ENCODE measurements around the gene NAA20.

NAA20 gene

DNA sequence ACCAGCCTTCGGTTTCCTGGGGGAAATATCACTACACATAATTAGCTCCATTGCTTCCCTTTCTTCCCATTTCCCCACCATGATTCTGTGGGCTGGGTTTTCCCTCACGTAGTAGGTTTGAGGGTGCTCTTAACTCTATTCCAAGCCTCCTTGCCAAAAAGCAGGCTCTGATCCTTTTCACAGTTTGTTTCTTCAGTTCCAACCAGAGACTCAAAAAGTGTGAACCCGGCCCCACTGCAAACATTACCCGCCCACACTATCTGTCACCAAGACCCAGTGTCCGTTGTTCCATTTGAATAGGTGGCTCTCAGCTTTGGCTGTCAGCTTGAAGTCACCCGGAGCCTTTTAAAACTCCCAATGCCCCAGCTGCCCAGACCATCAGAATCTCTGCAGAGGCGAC, 11.8 kb upstream of the NAA20 start:
- no peak overlapping the region for H3K4me3 ChIP-seq (ENCODE audit: low read depth, low read length)
- TF ChIP-seq, protein P1, sequence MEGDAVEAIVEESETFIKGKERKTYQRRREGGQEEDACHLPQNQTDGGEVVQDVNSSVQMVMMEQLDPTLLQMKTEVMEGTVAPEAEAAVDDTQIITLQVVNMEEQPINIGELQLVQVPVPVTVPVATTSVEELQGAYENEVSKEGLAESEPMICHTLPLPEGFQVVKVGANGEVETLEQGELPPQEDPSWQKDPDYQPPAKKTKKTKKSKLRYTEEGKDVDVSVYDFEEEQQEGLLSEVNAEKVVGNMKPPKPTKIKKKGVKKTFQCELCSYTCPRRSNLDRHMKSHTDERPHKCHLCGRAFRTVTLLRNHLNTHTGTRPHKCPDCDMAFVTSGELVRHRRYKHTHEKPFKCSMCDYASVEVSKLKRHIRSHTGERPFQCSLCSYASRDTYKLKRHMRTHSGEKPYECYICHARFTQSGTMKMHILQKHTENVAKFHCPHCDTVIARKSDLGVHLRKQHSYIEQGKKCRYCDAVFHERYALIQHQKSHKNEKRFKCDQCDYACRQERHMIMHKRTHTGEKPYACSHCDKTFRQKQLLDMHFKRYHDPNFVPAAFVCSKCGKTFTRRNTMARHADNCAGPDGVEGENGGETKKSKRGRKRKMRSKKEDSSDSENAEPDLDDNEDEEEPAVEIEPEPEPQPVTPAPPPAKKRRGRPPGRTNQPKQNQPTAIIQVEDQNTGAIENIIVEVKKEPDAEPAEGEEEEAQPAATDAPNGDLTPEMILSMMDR (IDR thresholded peaks at IDR 0.05; ENCODE audit: borderline replicate concordance, insufficient read depth, low read depth, low read length) = no peak

DNA sequence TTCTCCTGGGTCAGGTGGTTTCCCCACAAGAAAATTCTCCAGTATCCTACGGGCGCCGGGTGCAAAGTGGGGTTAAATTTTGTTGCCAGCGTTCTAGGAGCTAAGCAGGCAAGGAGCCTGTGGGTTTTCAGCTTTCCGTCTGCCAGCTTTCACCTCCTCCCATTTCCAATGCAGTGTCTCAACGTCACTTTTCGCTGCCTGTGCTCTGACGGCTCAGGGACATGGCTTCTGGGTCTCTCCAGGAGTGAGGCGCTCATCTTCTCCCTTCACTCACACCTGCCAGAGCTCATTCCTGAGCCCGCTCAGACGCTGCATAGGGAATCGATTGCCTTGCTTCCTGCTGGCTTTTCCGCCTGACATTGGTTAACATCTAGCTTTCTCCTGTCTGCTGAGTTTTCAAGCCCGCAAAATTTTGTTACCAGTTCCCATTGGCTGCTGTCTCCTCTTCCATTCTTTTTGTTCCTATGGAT, 7.3 kb upstream of the NAA20 start:
- H3K4me3 ChIP-seq (ENCODE audit: low read depth, low read length) = no peak overlapping the region
- TF ChIP-seq, protein P1 (IDR thresholded peaks at IDR 0.05; ENCODE audit: borderline replicate concordance, insufficient read depth, low read depth, low read length) = no peak

DNA sequence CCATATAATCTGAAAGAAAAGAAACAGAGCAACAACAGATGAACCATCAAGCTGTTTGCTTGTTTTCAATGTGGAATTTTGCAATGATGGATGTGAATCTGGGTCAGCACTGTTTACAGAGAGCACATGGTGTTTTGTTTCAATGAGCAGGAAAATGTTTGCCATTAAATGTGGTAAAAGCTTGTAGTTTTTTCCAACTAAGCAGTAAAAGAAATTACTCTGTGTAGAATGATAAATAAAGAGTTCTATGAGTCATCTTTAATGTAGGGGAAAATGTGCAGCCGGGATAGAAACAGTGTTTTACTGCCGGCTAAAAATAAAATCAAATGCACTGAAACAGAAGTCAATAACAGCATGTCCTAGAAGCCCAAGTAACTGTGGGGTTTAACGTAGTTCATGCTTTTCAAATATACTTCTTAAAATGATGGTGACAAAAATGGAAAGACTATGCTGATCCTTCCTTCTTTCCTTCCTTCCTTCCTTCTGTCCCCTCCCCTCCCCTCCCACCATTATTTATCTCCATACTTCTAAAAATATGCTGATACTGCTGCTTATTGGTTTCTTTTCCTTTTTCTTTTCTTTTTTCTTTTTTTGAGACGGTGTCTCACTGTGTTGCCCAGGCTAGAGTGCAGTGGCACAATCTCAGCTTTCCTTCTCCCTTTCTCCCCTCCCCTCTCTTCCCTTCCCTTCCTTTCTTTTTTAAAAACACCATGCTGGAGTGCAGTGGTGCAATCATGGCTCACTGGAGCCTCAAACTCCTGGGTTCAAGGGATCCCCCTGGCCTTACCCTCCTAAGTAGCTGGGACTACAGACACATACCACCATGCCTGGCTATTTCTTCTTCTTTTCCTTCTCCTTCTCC, 6.3 kb upstream of the NAA20 start:
- H3K4me3 ChIP-seq (ENCODE audit: low read depth, low read length) = no peak overlapping the region
- TF ChIP-seq, protein P1 (IDR thresholded peaks at IDR 0.05; ENCODE audit: borderline replicate concordance, insufficient read depth, low read depth, low read length) = no peak

DNA sequence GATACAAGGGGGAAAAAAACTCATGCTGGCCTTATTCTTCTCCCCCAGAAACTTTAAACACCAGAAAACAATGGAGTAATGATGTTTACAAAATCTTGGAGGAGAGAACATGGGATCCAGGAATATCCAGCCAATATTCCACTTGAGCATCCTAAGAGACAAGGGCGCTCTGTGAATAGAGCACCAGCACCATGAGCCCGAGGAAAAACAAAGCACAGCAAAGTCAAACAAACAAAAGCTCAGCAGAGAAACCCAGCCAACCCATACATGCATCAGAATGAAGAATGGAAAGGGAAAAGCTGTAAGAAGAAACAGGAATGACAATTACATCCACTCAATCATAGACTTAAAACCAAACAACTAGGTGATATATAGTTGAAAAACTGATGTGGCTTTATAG, 4.6 kb upstream of the NAA20 start:
- no peak overlapping the region for H3K4me3 ChIP-seq (ENCODE audit: low read depth, low read length)
- TF ChIP-seq, protein P1 (IDR thresholded peaks at IDR 0.05; ENCODE audit: borderline replicate concordance, insufficient read depth, low read depth, low read length) = no peak

DNA sequence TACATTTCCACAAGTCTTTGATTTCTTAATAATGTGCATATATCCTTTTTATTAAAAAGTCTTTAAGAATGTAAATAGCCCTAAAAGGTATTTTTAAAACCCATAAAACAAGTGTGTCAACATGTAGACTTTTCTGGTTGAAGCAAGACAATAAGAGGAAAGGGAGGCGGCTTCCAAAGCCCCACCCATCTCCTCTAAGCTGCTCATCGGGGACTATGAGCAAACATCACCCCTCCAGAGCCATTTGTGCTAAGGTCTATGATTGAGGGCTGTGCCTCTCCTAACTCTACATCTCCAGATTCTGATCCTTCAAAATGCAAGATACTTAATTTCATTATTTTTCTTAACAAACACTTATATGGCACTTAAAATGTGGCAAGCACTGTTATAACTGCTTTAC, 2.5 kb upstream of the NAA20 start:
- TF ChIP-seq, protein P1 (IDR thresholded peaks at IDR 0.05; ENCODE audit: borderline replicate concordance, insufficient read depth, low read depth, low read length) = no peak
- no peak overlapping the region for H3K4me3 ChIP-seq (ENCODE audit: low read depth, low read length)

DNA sequence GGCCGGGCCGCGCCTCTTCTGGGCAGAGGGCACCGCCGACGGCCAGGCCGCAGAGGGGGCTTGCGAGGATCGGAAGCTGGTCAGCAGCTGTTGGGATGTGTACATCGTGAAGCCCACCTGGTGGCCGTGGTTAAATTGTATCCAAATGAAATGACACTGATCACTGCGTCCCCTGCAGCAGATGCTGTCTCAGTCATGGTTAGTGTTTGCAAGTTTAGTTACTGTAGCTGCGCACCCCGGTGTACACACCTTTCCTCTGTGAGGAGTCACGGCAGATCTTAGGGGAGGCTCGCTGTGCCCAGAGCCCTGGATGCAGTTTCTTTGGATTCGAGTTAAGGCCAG, 653 bp downstream of the NAA20 start:
- TF ChIP-seq, protein P1 (IDR thresholded peaks at IDR 0.05; ENCODE audit: borderline replicate concordance, insufficient read depth, low read depth, low read length) = no peak
- H3K4me3 ChIP-seq (ENCODE audit: low read depth, low read length) = peak overlapping the region; percentile 69

DNA sequence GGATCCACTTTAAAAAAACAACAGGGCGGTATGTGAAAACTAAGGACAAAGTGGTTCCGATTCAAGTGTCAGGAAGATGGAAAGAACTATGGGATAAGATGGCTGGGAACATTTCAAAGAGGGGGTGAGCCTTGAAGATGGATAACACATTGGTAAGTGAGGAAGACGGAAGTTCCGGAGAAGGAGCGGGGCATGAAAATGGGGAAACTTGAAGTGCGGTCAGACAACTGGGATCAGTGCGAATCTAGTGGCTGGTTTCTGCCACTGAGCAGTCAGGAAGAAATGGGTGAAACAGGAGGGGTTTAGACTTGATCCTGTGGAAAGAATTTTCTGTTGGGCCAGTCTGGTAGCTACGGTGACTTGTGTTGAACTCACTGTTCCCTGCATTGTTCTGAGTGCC, 1.2 kb downstream of the NAA20 start:
- TF ChIP-seq, protein P1 (IDR thresholded peaks at IDR 0.05; ENCODE audit: borderline replicate concordance, insufficient read depth, low read depth, low read length) = no peak
- H3K4me3 ChIP-seq (ENCODE audit: low read depth, low read length) = no peak overlapping the region
